Motor neuron (in vitro differentiated cells): ENCODE measurements around the gene ATF6. TPM values are rescaled to one million over a fixed set of nuclear protein-coding genes. Genes with fewer than 3 reads are reported as not detected.

Experiments
- total RNA-seq, 8 experiments: library from RNA; unstranded; fragments of 300-600 nt; gene quantifications; 2 replicates each; pipeline versions ENCODE4 v1.2.3 to v1.2.4, GENCODE V29; 2022

Gene ATF6
- total RNA-seq, 8 experiments from 2014 or later = 18.2 to 46.3 (median 30.6) TPM

Other genes starting within 250 kb of the ATF6 start
- gene HSPA6, start 241.8 kb upstream of the ATF6 start, total RNA-seq = 100 to 1,000 TPM in 2 of 8 experiments, 1 to 10 TPM in 2, under 1 TPM in 4; 0.58 to 250 (median 1.2) TPM
- 1 to 10 TPM in 1 of 8 experiments, under 1 TPM in 3, not detected in 4; 0.05 to 1.3 (median 0.34) TPM for gene FCGR3A, start 216.5 kb upstream of the ATF6 start, total RNA-seq
- 1 to 10 TPM in 1 of 8 experiments, under 1 TPM in 3, not detected in 4; 0.14 to 1.7 (median 0.37) TPM for gene FCGR3B, start 135.1 kb upstream of the ATF6 start, total RNA-seq
- gene FCGR2B, start 103.2 kb upstream of the ATF6 start, total RNA-seq = 1 to 10 TPM in 1 of 8 experiments, under 1 TPM in 5, not detected in 2; 0.18 to 1.8 (median 0.44) TPM
- gene FCRLA, start 59.1 kb upstream of the ATF6 start, total RNA-seq = under 1 TPM in 4 of 8 experiments, not detected in 4; 0.08 to 0.62 (median 0.30) TPM
- gene FCRLB, start 44.8 kb upstream of the ATF6 start, total RNA-seq = 1 to 10 TPM in 6 of 8 experiments, under 1 TPM in 2; 0.59 to 7.0 (median 1.4) TPM
- 100 to 1,000 TPM in 1 of 8 experiments, 10 to 100 TPM in 7; 22.8 to 100 (median 66.8) TPM for gene DUSP12, start 16.5 kb upstream of the ATF6 start, total RNA-seq